H9 (cell line): ENCODE results near the gene KRTAP10-5. TPM values are rescaled to one million over a fixed set of nuclear protein-coding genes. Genes with fewer than 3 reads are reported as not detected.

Experiments used
- DNase-seq: peaks from one replicate; pipeline ENCODE4 v3.0.0-alpha.2; 2017
- H2AFZ ChIP-seq: one replicate; pipeline ENCODE4 v1.6.1; 2013; ENCODE audit warnings: mild to moderate bottlenecking, low read length, control low read depth, moderate library complexity
- H2AK5ac ChIP-seq: 2 replicates; pipeline ENCODE4 v1.6.1; 2013; ENCODE audit warnings: low read length, control low read depth, mixed read lengths; ENCODE audit not compliant: insufficient read length
- H2BK120ac ChIP-seq: one replicate; pipeline ENCODE4 v1.6.1; 2013; ENCODE audit warnings: low read depth, mild to moderate bottlenecking, low read length, control low read depth, inconsistent platforms; ENCODE audit not compliant: poor library complexity, severe bottlenecking
- H2BK12ac ChIP-seq: 2 replicates; pipeline ENCODE4 v1.6.1; 2013; ENCODE audit warnings: low read length, control low read depth, mixed read lengths, low read depth; ENCODE audit not compliant: insufficient read length
- H2BK15ac ChIP-seq: 2 replicates; pipeline ENCODE4 v1.6.1; 2013; ENCODE audit warnings: low read depth, low read length, control low read depth
- H2BK20ac ChIP-seq: one replicate; pipeline ENCODE4 v1.6.1; 2013; ENCODE audit warnings: low read depth, mild to moderate bottlenecking, low read length, control low read depth, inconsistent platforms; ENCODE audit not compliant: poor library complexity, severe bottlenecking
- H2BK5ac ChIP-seq: 2 replicates; pipeline ENCODE4 v1.6.1; 2013; ENCODE audit warnings: low read length, control low read depth, mixed read lengths; ENCODE audit not compliant: insufficient read length
- H3K14ac ChIP-seq: 2 replicates; pipeline ENCODE4 v1.6.1; 2013; ENCODE audit warnings: low read length, control low read depth; ENCODE audit not compliant: insufficient read depth
- H3K18ac ChIP-seq: 2 replicates; pipeline ENCODE4 v1.6.1; 2013; ENCODE audit warnings: low read depth, mild to moderate bottlenecking, mixed read lengths, low read length, control low read depth; ENCODE audit not compliant: insufficient read length
- H3K23ac ChIP-seq: 2 replicates; pipeline ENCODE4 v1.6.1; 2013; ENCODE audit warnings: low read length, control low read depth, mixed read lengths, low read depth; ENCODE audit not compliant: insufficient read length
- H3K23me2 ChIP-seq: 2 replicates; pipeline ENCODE4 v1.6.1; 2013; ENCODE audit warnings: low read depth, mild to moderate bottlenecking, mixed read lengths, low read length, control low read depth; ENCODE audit not compliant: insufficient read length, poor library complexity, severe bottlenecking
- H3K27ac ChIP-seq: 2 replicates; pipeline ENCODE4 v1.5.1; 2013; ENCODE audit warnings: low read length, control low read depth, mixed read lengths, low read depth; ENCODE audit not compliant: insufficient read length
- H3K27me3 ChIP-seq: 2 replicates; pipeline ENCODE4 v1.6.1; 2013; ENCODE audit warnings: low read length, control low read depth, inconsistent platforms; ENCODE audit not compliant: insufficient read depth
- H3K4ac ChIP-seq: 2 replicates; pipeline ENCODE4 v1.6.1; 2013; ENCODE audit warnings: low read depth, mild to moderate bottlenecking, control low read depth, inconsistent platforms, low read length, moderate library complexity
- H3K4me1 ChIP-seq: 2 replicates; pipeline ENCODE4 v1.6.1; 2013; ENCODE audit warnings: low read length, control low read depth, inconsistent platforms; ENCODE audit not compliant: insufficient read depth
- H3K4me2 ChIP-seq: 2 replicates; pipeline ENCODE4 v1.6.1; 2013; ENCODE audit warnings: low read length, control low read depth, mixed read lengths; ENCODE audit not compliant: insufficient read length, insufficient read depth
- H3K56ac ChIP-seq: 2 replicates; pipeline ENCODE4 v1.6.1; 2013; ENCODE audit warnings: low read depth, mild to moderate bottlenecking, mixed read lengths, low read length, control low read depth; ENCODE audit not compliant: insufficient read length
- H3K79me1 ChIP-seq: 2 replicates; pipeline ENCODE4 v1.6.1; 2013; ENCODE audit warnings: low read depth, mild to moderate bottlenecking, moderate library complexity, low read length, control low read depth, inconsistent platforms; ENCODE audit not compliant: insufficient read depth, poor library complexity, severe bottlenecking
- H3K79me2 ChIP-seq: 2 replicates; pipeline ENCODE4 v1.6.1; 2013; ENCODE audit warnings: low read length, control low read depth, inconsistent platforms; ENCODE audit not compliant: insufficient read depth
- H3K9ac ChIP-seq: 2 replicates; pipeline ENCODE4 v1.6.1; 2013; ENCODE audit warnings: low read length, control low read depth, mixed read lengths; ENCODE audit not compliant: insufficient read length; ENCODE audit errors: extremely low read depth
- H3K9me3 ChIP-seq: one replicate; pipeline ENCODE4 v1.6.1; 2013; ENCODE audit warnings: low read depth, low read length, inconsistent platforms; ENCODE audit not compliant: control insufficient read depth
- H3T11ph ChIP-seq: one replicate; pipeline ENCODE4 v1.6.1; 2013; ENCODE audit warnings: mild to moderate bottlenecking, low read length, control low read depth, inconsistent platforms
- H4K20me1 ChIP-seq: one replicate; pipeline ENCODE4 v1.6.1; 2013; ENCODE audit not compliant: control insufficient read depth, insufficient read length, insufficient read depth
- H4K5ac ChIP-seq: 2 replicates; pipeline ENCODE4 v1.6.1; 2013; ENCODE audit warnings: low read depth, mild to moderate bottlenecking, mixed read lengths, low read length, control low read depth; ENCODE audit not compliant: insufficient read length
- H4K8ac ChIP-seq: replicated peaks from 2 replicates; pipeline ENCODE4 v1.6.1; 2013; ENCODE audit warnings: low read length, control low read depth, mixed read lengths, low read depth; ENCODE audit not compliant: insufficient read length
- H4K91ac ChIP-seq: 2 replicates; pipeline ENCODE4 v1.6.1; 2013; ENCODE audit warnings: low read depth, mild to moderate bottlenecking, moderate library complexity, mixed read lengths, low read length, control low read depth; ENCODE audit not compliant: insufficient read length
- H3K27ac Mint-ChIP-seq, 3 experiments: 2 replicates in 2 of 3; 3 replicates in 1 of 3; pipeline ENCODE4 v1.8.0; 2020 to 2021; ENCODE audit warnings: mixed read lengths in 3 of 3, mild to moderate bottlenecking in 1 of 3, moderate library complexity in 1 of 3
- H3K27me3 Mint-ChIP-seq: 2 replicates; pipeline ENCODE4 v1.8.0; 2021; ENCODE audit warnings: low read depth, mild to moderate bottlenecking, moderate library complexity, mixed read lengths
- H3K36me3 Mint-ChIP-seq, 3 experiments: 2 replicates in 2 of 3; 3 replicates in 1 of 3; pipeline ENCODE4 v1.8.0; 2020 to 2021; ENCODE audit warnings: low read depth in 3 of 3, mixed read lengths in 3 of 3; ENCODE audit not compliant: insufficient read depth in 1 of 3
- H3K4me1 Mint-ChIP-seq, 2 experiments: 2 replicates each; pipeline ENCODE4 v1.8.0; 2020; ENCODE audit warnings: mixed read lengths in 2 of 2
- H3K4me3 Mint-ChIP-seq, 2 experiments: 2 replicates in 1 of 2; 3 replicates in 1 of 2; pipeline ENCODE4 v1.8.0; 2020 to 2021; ENCODE audit warnings: mild to moderate bottlenecking in 2 of 2, mixed read lengths in 2 of 2, moderate library complexity in 1 of 2
- H3K9me3 Mint-ChIP-seq, 2 experiments: 2 replicates in 1 of 2; 3 replicates in 1 of 2; pipeline ENCODE4 v1.8.0; 2020; ENCODE audit warnings: mild to moderate bottlenecking in 2 of 2, mixed read lengths in 2 of 2, moderate library complexity in 1 of 2
- CTCF ChIP-seq: fragments of 200-600 bp; sonication (generic); conservative IDR thresholded peaks from 3 replicates; pipeline ENCODE4 v1.8.0; 2021; ENCODE audit warnings: antibody characterized with exemption, mild to moderate bottlenecking
- WGBS: extraction: QIAGEN DNeasy Blood & Tissue Kit; methylation state at CpG from one replicate; pipeline ENCODE4 v1.1.7; 2013; ENCODE audit warnings: missing lambda C conversion rate, low lambda C conversion rate, mixed read lengths; ENCODE audit not compliant: insufficient read length; ENCODE audit errors: extremely low coverage; 5-methylcytosine and 5-hydroxymethylcytosine counted together
- total RNA-seq: library from RNA; stranded (reverse); gene quantifications from 2 replicates; pipeline ENCODE4 v1.2.1, GENCODE V29; 2021

Gene KRTAP10-5
- total RNA-seq, 1 experiment from 2014 or later = not detected

GRCh38 chr21:44542716-44543115, 37.7 kb downstream of the KRTAP10-5 start:
- Mint-ChIP-seq H3K27ac (no peak overlapping the region), H3K27me3 (no peaks in the 10 kb centered on the region; the same call in none of the 2 replicates), H3K9me3 (peaks cover 10 to 20% of the 10 kb centered on the region in 2 experiments; a peak in 4 of 5 replicates), H3K4me3 (no peak overlapping the region), H3K36me3 (peaks cover 0 to 18% (median 9%) of the 10 kb centered on the region in 3 experiments; a peak in 3 of 7 replicates), H3K4me1 (peaks cover 2 to 5% of the 10 kb centered on the region in 2 experiments)
- H3T11ph ChIP-seq = no peak overlapping the region
- H2AK5ac ChIP-seq = no peak overlapping the region
- H4K20me1 ChIP-seq = no peaks in the 10 kb centered on the region
- no peak overlapping the region for H2BK12ac ChIP-seq
- no peak overlapping the region for H2BK15ac ChIP-seq
- H3K23me2 ChIP-seq = no peaks in the 10 kb centered on the region
- no peak overlapping the region for H2BK120ac ChIP-seq
- H2AFZ ChIP-seq = no peak overlapping the region
- H3K4ac ChIP-seq = no peak overlapping the region
- no peak overlapping the region for H3K56ac ChIP-seq
- no peak overlapping the region for H3K27ac ChIP-seq
- no peaks in the 10 kb centered on the region for H3K79me1 ChIP-seq
- no peak overlapping the region for H4K91ac ChIP-seq
- no peak overlapping the region for H3K23ac ChIP-seq
- no peaks in the 10 kb centered on the region for H3K4me1 ChIP-seq
- H3K27me3 ChIP-seq = no peaks in the 10 kb centered on the region
- H2BK20ac ChIP-seq = no peak overlapping the region
- no peak overlapping the region for H4K8ac ChIP-seq
- no peak for DNase-seq
- H2BK5ac ChIP-seq = no peak overlapping the region
- no peak overlapping the region for H3K18ac ChIP-seq
- H3K14ac ChIP-seq = no peak overlapping the region
- H3K4me2 ChIP-seq = no peak overlapping the region
- no peak overlapping the region for H3K9ac ChIP-seq
- H3K79me2 ChIP-seq = no peaks in the 10 kb centered on the region
- no peaks in the 10 kb centered on the region for H3K9me3 ChIP-seq
- TF ChIP-seq CTCF = no peak
- no CpG with 5 or more reads among the region's 1 CpG for WGBS
- H4K5ac ChIP-seq = no peak overlapping the region
